HepG2 (cell line): ENCODE results near the gene PCBD1. TPM values are rescaled to one million over a fixed set of nuclear protein-coding genes. Genes with fewer than 3 reads are reported as not detected.

ENCODE experiments used
- ATAC-seq: fragments of 200-7000 bp; cut with Tn5 transposase; 3 replicates; pipeline ENCODE4 v1.9.1; 2020; ENCODE audit warnings: mild to moderate bottlenecking, moderate library complexity
- BruUV-seq: library from RNA; stranded (reverse); fragments of 400-500 nt; replicated peaks from 2 replicates; lab custom pipeline; 2021; lab: Mats Ljungman, UMichigan
- CTCF ChIA-PET: fragments of 300-600 bp; formaldehyde crosslinking; extraction: SDS; loops from one replicate; lab custom pipeline; 2021; ENCODE audit warnings: low total read pairs, inconsistent platforms, low intra/inter-chr PET ratio; lab: Yijun Ruan, JAX
- POLR2A ChIA-PET: fragments of 350-600 bp; sonication (Branson Sonifier 250); formaldehyde crosslinking; loops from one replicate; lab custom pipeline; 2020; ENCODE audit warnings: antibody characterized with exemption, inconsistent platforms; lab: Yijun Ruan, JAX
- DNase-seq: peaks from one replicate; pipeline ENCODE4 v3.0.0-alpha.2; 2015; ENCODE audit warnings: low spot score
- FAIRE-seq: peaks from 3 replicates; lab custom pipeline; 2011; peaks lifted over from hg19 to GRCh38; lab: Jason Lieb, UNC
- H2AFZ ChIP-seq: one replicate; pipeline ENCODE4 v1.6.1; 2011; ENCODE audit warnings: low read length, inconsistent platforms
- H3K27ac ChIP-seq: fragments of 300-600 bp; 3 replicates; pipeline ENCODE4 v1.8.0; 2011; ENCODE audit warnings: mixed run types, mild to moderate bottlenecking, mixed read lengths, low read length, inconsistent platforms; ENCODE audit not compliant: insufficient read depth; ENCODE audit errors: extremely low read length
- H3K27me3 ChIP-seq, 2 experiments: fragments of 200-600 bp in 1 of 2; 2 replicates in 1 of 2; 3 replicates in 1 of 2; pipeline versions ENCODE4 v1.6.0 to v1.8.0; 2011; ENCODE audit warnings: low read length in 2 of 2, mild to moderate bottlenecking in 2 of 2, moderate library complexity in 2 of 2, inconsistent platforms in 1 of 2; ENCODE audit not compliant: insufficient read depth in 2 of 2, control insufficient read depth in 1 of 2
- H3K36me3 ChIP-seq, 2 experiments: fragments of 200-600 bp in 1 of 2; replicated peaks in 1 of 2; 2 replicates in 1 of 2; 3 replicates in 1 of 2; pipeline versions ENCODE4 v1.5.1 to v1.8.0; 2011; ENCODE audit warnings: low read length in 2 of 2, inconsistent platforms in 1 of 2; ENCODE audit not compliant: insufficient read depth in 2 of 2, control insufficient read depth in 1 of 2
- H3K4me1 ChIP-seq: 2 replicates; pipeline ENCODE4 v1.5.1; 2012; ENCODE audit warnings: low read length, inconsistent platforms; ENCODE audit not compliant: insufficient read depth
- H3K4me2 ChIP-seq: 2 replicates; pipeline ENCODE4 v1.6.0; 2011; ENCODE audit warnings: low read depth, low read length, inconsistent platforms
- H3K4me3 ChIP-seq, 3 experiments: fragments of 200-600 bp in 1 of 3; sonication (generic), shearing (Covaris generic) in 1 of 3; replicated peaks in 1 of 3; 2 replicates each; pipeline ENCODE4 v1.5.1; 2011 to 2016; ENCODE audit warnings: low read length in 3 of 3, inconsistent platforms in 2 of 3, low read depth in 2 of 3, mild to moderate bottlenecking in 2 of 3, control low read depth in 1 of 3, mixed read lengths in 1 of 3; ENCODE audit not compliant: insufficient read depth in 1 of 3
- H3K79me2 ChIP-seq: one replicate; pipeline ENCODE4 v1.6.1; 2011; ENCODE audit warnings: low read length, inconsistent platforms; ENCODE audit not compliant: insufficient read depth
- H3K9ac ChIP-seq: 2 replicates; pipeline ENCODE4 v1.6.0; 2011; ENCODE audit warnings: mild to moderate bottlenecking, low read depth, low read length, inconsistent platforms; ENCODE audit not compliant: insufficient read depth
- H3K9me3 ChIP-seq: 2 replicates; pipeline ENCODE4 v1.5.1; 2012; ENCODE audit warnings: mild to moderate bottlenecking, low read length
- H4K20me1 ChIP-seq: 2 replicates; pipeline ENCODE4 v1.6.0; 2011; ENCODE audit warnings: inconsistent platforms, mild to moderate bottlenecking, low read length, moderate library complexity; ENCODE audit not compliant: insufficient read depth
- CAMTA2 ChIP-seq: sonication (generic); formaldehyde crosslinking; IDR thresholded peaks from 2 replicates; pipeline ENCODE4 v1.4.0; 2020; ENCODE audit warnings: mild to moderate bottlenecking, missing genetic modification reagents, borderline replicate concordance
- CBX1 ChIP-seq: IDR thresholded peaks from one replicate; pipeline ENCODE4 v1.6.1; 2016; ENCODE audit warnings: antibody characterized with exemption, low read depth
- EP300 ChIP-seq, 3 experiments: sonication (generic) in 1 of 3; formaldehyde crosslinking in 1 of 3; IDR thresholded peaks; 2 replicates each; pipeline versions ENCODE4 v1.5.1 to v1.6.1; 2011 to 2020; ENCODE audit warnings: low read depth in 2 of 3, low read length in 2 of 3, borderline replicate concordance in 1 of 3, improper control_type of control experiment in 1 of 3, mild to moderate bottlenecking in 1 of 3, missing genetic modification reagents in 1 of 3, moderate library complexity in 1 of 3
- ETS1 ChIP-seq: sonication (generic); formaldehyde crosslinking; IDR thresholded peaks from 2 replicates; pipeline ENCODE4 v1.4.0; 2020; ENCODE audit warnings: missing genetic modification reagents
- ETV5 ChIP-seq: IDR thresholded peaks from 2 replicates; pipeline ENCODE4 v1.6.1; 2018; ENCODE audit warnings: missing biosample characterization, missing genetic modification reagents, inconsistent platforms, borderline replicate concordance
- FOXA3 ChIP-seq: IDR thresholded peaks from 2 replicates; pipeline ENCODE4 v1.6.1; 2016; ENCODE audit warnings: missing genetic modification reagents, missing compliant biosample characterization
- MEIS1 ChIP-seq: sonication (generic); formaldehyde crosslinking; IDR thresholded peaks from 2 replicates; pipeline ENCODE4 v1.9.0; 2021; ENCODE audit warnings: mild to moderate bottlenecking, missing genetic modification reagents, moderate library complexity, borderline replicate concordance
- NCOA1 ChIP-seq: sonication (generic); formaldehyde crosslinking; IDR thresholded peaks from 2 replicates; pipeline ENCODE4 v1.9.0; 2021; ENCODE audit warnings: missing genetic modification reagents
- REL ChIP-seq: sonication (generic); formaldehyde crosslinking; conservative IDR thresholded peaks from 2 replicates; pipeline ENCODE4 v1.8.0; 2022; ENCODE audit warnings: mild to moderate bottlenecking, missing genetic modification reagents, moderate library complexity
- SIN3B ChIP-seq: fragments of 150-350 bp; IDR thresholded peaks from 2 replicates; pipeline ENCODE4 v1.6.1; 2014; ENCODE audit warnings: low read length
- THAP9 ChIP-seq: sonication (generic); formaldehyde crosslinking; IDR thresholded peaks from 2 replicates; pipeline ENCODE4; 2020; ENCODE audit warnings: missing genetic modification reagents, mild to moderate bottlenecking, borderline replicate concordance
- ZNF703 ChIP-seq: sonication (generic); formaldehyde crosslinking; IDR thresholded peaks from 2 replicates; pipeline ENCODE4 v1.5.1; 2020; ENCODE audit warnings: missing genetic modification reagents, mild to moderate bottlenecking, moderate library complexity, borderline replicate concordance
- WGBS: methylation state at CpG from one replicate; pipeline ENCODE4 v1.1.6; 2017; ENCODE audit warnings: low lambda C conversion rate; 5-methylcytosine and 5-hydroxymethylcytosine counted together
- in situ Hi-C: cut with HindIII; loops from 2 replicates; pipeline ENCODE4 v1.10.0; 2017; ENCODE audit warnings: low pct_unique_long_range_greater_than_20kb; ENCODE audit not compliant: extremely low pct_ligation_motif_present
- intact Hi-C: fragments of 100-400 bp; cut with micrococcal nuclease; formaldehyde crosslinking; loops from one replicate; pipeline ENCODE4 v1.10.0; 2022; ENCODE audit not compliant: unreplicated experiment
- polyA plus RNA-seq, 8 experiments: library from polyadenylated mRNA; depleted of rRNA in 3 of 8; stranded (reverse) in 7 of 8; unstranded in 1 of 8; fragments of >200 nt; fragmentation: Illumina TruSeq in 4 of 8; extraction: Trizol in 4 of 8; gene quantifications; 2 replicates each; pipeline versions ENCODE4 v1.2.1 to v1.2.3, GENCODE V29; 2011 to 2016; ENCODE audit warnings: low read depth in 4 of 8, missing spikeins in 1 of 8, mixed read lengths in 1 of 8; ENCODE audit not compliant: insufficient read depth in 1 of 8
- total RNA-seq, 5 experiments: library from RNA; depleted of rRNA; stranded (reverse); fragments of >200 nt; fragmentation: Illumina TruSeq; extraction: Trizol; gene quantifications; 2 replicates each; pipeline ENCODE4 v1.2.3, GENCODE V29; 2016; ENCODE audit warnings: low read depth in 1 of 5
- TF ChIP-seq, protein P1 (sequence below): sonication (generic); formaldehyde crosslinking; IDR thresholded peaks from 2 replicates; pipeline ENCODE4 v1.4.0; 2020; ENCODE audit warnings: missing genetic modification reagents

The PCBD1 gene
- total and polyA plus RNA-seq, 2 of the 13 experiments (the other 11 are each of a cell fraction or from before 2014, with no cell fraction given) = 95.3 to 168 TPM

GRCh38 chr10:70928140-70928539 lies 39.8 kb upstream of the PCBD1 start:
- H3K9ac ChIP-seq = no peak overlapping the region
- FAIRE-seq = no peak
- TF ChIP-seq, protein P1, sequence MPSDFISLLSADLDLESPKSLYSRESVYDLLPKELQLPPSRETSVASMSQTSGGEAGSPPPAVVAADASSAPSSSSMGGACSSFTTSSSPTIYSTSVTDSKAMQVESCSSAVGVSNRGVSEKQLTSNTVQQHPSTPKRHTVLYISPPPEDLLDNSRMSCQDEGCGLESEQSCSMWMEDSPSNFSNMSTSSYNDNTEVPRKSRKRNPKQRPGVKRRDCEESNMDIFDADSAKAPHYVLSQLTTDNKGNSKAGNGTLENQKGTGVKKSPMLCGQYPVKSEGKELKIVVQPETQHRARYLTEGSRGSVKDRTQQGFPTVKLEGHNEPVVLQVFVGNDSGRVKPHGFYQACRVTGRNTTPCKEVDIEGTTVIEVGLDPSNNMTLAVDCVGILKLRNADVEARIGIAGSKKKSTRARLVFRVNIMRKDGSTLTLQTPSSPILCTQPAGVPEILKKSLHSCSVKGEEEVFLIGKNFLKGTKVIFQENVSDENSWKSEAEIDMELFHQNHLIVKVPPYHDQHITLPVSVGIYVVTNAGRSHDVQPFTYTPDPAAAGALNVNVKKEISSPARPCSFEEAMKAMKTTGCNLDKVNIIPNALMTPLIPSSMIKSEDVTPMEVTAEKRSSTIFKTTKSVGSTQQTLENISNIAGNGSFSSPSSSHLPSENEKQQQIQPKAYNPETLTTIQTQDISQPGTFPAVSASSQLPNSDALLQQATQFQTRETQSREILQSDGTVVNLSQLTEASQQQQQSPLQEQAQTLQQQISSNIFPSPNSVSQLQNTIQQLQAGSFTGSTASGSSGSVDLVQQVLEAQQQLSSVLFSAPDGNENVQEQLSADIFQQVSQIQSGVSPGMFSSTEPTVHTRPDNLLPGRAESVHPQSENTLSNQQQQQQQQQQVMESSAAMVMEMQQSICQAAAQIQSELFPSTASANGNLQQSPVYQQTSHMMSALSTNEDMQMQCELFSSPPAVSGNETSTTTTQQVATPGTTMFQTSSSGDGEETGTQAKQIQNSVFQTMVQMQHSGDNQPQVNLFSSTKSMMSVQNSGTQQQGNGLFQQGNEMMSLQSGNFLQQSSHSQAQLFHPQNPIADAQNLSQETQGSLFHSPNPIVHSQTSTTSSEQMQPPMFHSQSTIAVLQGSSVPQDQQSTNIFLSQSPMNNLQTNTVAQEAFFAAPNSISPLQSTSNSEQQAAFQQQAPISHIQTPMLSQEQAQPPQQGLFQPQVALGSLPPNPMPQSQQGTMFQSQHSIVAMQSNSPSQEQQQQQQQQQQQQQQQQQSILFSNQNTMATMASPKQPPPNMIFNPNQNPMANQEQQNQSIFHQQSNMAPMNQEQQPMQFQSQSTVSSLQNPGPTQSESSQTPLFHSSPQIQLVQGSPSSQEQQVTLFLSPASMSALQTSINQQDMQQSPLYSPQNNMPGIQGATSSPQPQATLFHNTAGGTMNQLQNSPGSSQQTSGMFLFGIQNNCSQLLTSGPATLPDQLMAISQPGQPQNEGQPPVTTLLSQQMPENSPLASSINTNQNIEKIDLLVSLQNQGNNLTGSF (CRISPR knock-in tag) = no peak
- TF ChIP-seq ETV5 (CRISPR knock-in tag) = no peak
- TF ChIP-seq MEIS1 (CRISPR knock-in tag) = no peak
- no peak for TF ChIP-seq ETS1 (CRISPR knock-in tag)
- no peak for TF ChIP-seq REL
- no peak for TF ChIP-seq THAP9 (CRISPR knock-in tag)
- no peak for TF ChIP-seq CBX1
- no peak for TF ChIP-seq NCOA1
- TF ChIP-seq EP300 (IDR thresholded peaks at IDR 0.05; ENCODE audit: low read depth in 2 of 2, low read length in 2 of 2) = no peak
- no peak for TF ChIP-seq EP300 (CRISPR knock-in tag; IDR thresholded peaks at IDR 0.05; ENCODE audit: borderline replicate concordance)
- TF ChIP-seq FOXA3 (CRISPR knock-in tag) = no peak
- no peak for TF ChIP-seq SIN3B
- no peak for TF ChIP-seq ZNF703 (CRISPR knock-in tag)
- TF ChIP-seq CAMTA2 (CRISPR knock-in tag) = no peak

More at GRCh38 chr10:70928140-70928539, 39.8 kb upstream of the PCBD1 start:
- POLR2A ChIA-PET = no interaction called here
- Histone ChIP-seq H3K4me1 (no peaks in the 10 kb centered on the region), H3K79me2 (no peaks in the 10 kb centered on the region), H3K4me3 (no peak overlapping the region), H4K20me1 (no peaks in the 10 kb centered on the region), H3K9me3 (no peaks in the 10 kb centered on the region), H3K36me3 (no peaks in the 10 kb centered on the region), H3K27me3 (peaks cover 12 to 69% of the 10 kb centered on the region in 2 experiments), H3K4me2 (no peak overlapping the region), H2AFZ (no peak overlapping the region), H3K27ac (no peak overlapping the region)
- in situ Hi-C loops (no loop called here), intact Hi-C loops (loop anchor here (10.0 kb wide), 1 partner anchor 287 kb away; the partner anchor contains the start of gene UNC5B)
- ATAC-seq = no peak
- BruUV-seq = no TSS peak
- no peak for DNase-seq
- 22% methylated on average over 1 of the region's 8 CpGs for WGBS
- CTCF ChIA-PET = no interaction called here
